Keratinocyte (primary cell): ENCODE measurements around the gene PDK1. TPM values are rescaled to one million over a fixed set of nuclear protein-coding genes. Genes with fewer than 3 reads are reported as not detected.

Source experiments
- DNase-seq: peaks from one replicate; pipeline ENCODE4 v3.0.0-alpha.2; 2011; ENCODE audit warnings: low read depth, missing footprints, low spot score
- FAIRE-seq: peaks from 2 replicates; lab custom pipeline; 2011; peaks lifted over from hg19 to GRCh38; lab: Jason Lieb, UNC
- H2AFZ ChIP-seq: 2 replicates; pipeline ENCODE4 v1.6.0; 2012; ENCODE audit warnings: low read length, control low read depth, inconsistent platforms; ENCODE audit not compliant: control insufficient read depth
- H3K27ac ChIP-seq: 2 replicates; pipeline ENCODE4 v1.5.1; 2011; ENCODE audit warnings: low read length; ENCODE audit not compliant: control insufficient read depth, insufficient read depth
- H3K27me3 ChIP-seq: 3 replicates; pipeline ENCODE4 v1.6.0; 2011; ENCODE audit warnings: low read length; ENCODE audit not compliant: control insufficient read depth, insufficient read depth; ENCODE audit errors: extremely low read depth
- H3K36me3 ChIP-seq, 2 experiments: 2 replicates in 1 of 2; 3 replicates in 1 of 2; pipeline ENCODE4 v1.5.1; 2011; ENCODE audit warnings: low read length in 2 of 2, mild to moderate bottlenecking in 1 of 2; ENCODE audit not compliant: control insufficient read depth in 2 of 2, insufficient read depth in 2 of 2; ENCODE audit errors: extremely low read depth in 1 of 2
- H3K4me1 ChIP-seq: 3 replicates; pipeline ENCODE4 v1.5.1; 2011; ENCODE audit warnings: low read length; ENCODE audit not compliant: control insufficient read depth, insufficient read depth; ENCODE audit errors: extremely low read depth
- H3K4me2 ChIP-seq: 3 replicates; pipeline ENCODE4 v1.6.0; 2011; ENCODE audit warnings: low read depth, low read length; ENCODE audit not compliant: control insufficient read depth, insufficient read depth; ENCODE audit errors: extremely low read depth
- H3K4me3 ChIP-seq, 3 experiments: fragments of 200-600 bp in 1 of 3; sonication (generic) in 1 of 3; 2 replicates in 2 of 3; 3 replicates in 1 of 3; pipeline ENCODE4 v1.5.1; 2011 to 2016; ENCODE audit warnings: low read length in 3 of 3, mild to moderate bottlenecking in 3 of 3, control low read depth in 2 of 3, inconsistent platforms in 1 of 3, low read depth in 1 of 3, mixed read lengths in 1 of 3, mixed run types in 1 of 3, moderate library complexity in 1 of 3; ENCODE audit not compliant: control insufficient read depth in 2 of 3, insufficient read depth in 2 of 3; ENCODE audit errors: extremely low read depth in 1 of 3
- H3K79me2 ChIP-seq: 2 replicates; pipeline ENCODE4 v1.6.0; 2012; ENCODE audit warnings: low read length; ENCODE audit not compliant: control insufficient read depth, insufficient read depth
- H3K9ac ChIP-seq: 3 replicates; pipeline ENCODE4 v1.6.0; 2011; ENCODE audit warnings: low read length; ENCODE audit not compliant: control insufficient read depth, insufficient read depth; ENCODE audit errors: extremely low read depth
- H3K9me1 ChIP-seq: 3 replicates; pipeline ENCODE4 v1.6.0; 2011; ENCODE audit warnings: low read length; ENCODE audit not compliant: control insufficient read depth, insufficient read depth; ENCODE audit errors: extremely low read depth
- H3K9me3 ChIP-seq: 2 replicates; pipeline ENCODE4 v1.5.1; 2012; ENCODE audit warnings: low read depth, low read length; ENCODE audit not compliant: control insufficient read depth
- H4K20me1 ChIP-seq: 3 replicates; pipeline ENCODE4 v1.6.0; 2011; ENCODE audit warnings: low read length; ENCODE audit not compliant: control insufficient read depth, insufficient read depth; ENCODE audit errors: extremely low read depth
- CTCF ChIP-seq, 3 experiments: IDR thresholded peaks in 1 of 3; conservative IDR thresholded peaks in 1 of 3; optimal IDR thresholded peaks in 1 of 3; 2 replicates in 2 of 3; 3 replicates in 1 of 3; pipeline versions ENCODE3 to v1.5.1; 2011; ENCODE audit warnings: low read length in 3 of 3, mild to moderate bottlenecking in 3 of 3, moderate library complexity in 2 of 3, control low read depth in 1 of 3, inconsistent platforms in 1 of 3; ENCODE audit not compliant: insufficient read depth in 2 of 3; ENCODE audit errors: extremely low read depth in 1 of 3
- EZH2 ChIP-seq: IDR thresholded peaks from one replicate; pipeline ENCODE4 v1.6.1; 2012; ENCODE audit warnings: inconsistent platforms, mild to moderate bottlenecking, low read length, moderate library complexity
- dilution Hi-C: fragments of 300-500 bp; cut with MboI; formaldehyde crosslinking; loops from one replicate; pipeline ENCODE4 v1.7.0; 2020; ENCODE audit warnings: low sequenced_read_pairs; ENCODE audit not compliant: extremely low pct_ligation_motif_present
- polyA plus RNA-seq, 5 experiments: library from polyadenylated mRNA; depleted of rRNA in 3 of 5; stranded (reverse) in 3 of 5; stranded (forward) in 1 of 5; unstranded in 1 of 5; fragments of >200 nt; gene quantifications; 1 replicate in 1 of 5; 2 replicates in 3 of 5; 3 replicates in 1 of 5; pipeline versions ENCODE4 v1.2.1 to v1.2.3, GENCODE V29; 2011 to 2012; ENCODE audit warnings: missing spikeins in 2 of 5, low read depth in 1 of 5, low replicate concordance in 1 of 5

The PDK1 gene
- polyA plus RNA-seq, 1 donor (not counting 4 experiments of a cell fraction or from before 2014, with no cell fraction given): 29.2 TPM

DNA sequence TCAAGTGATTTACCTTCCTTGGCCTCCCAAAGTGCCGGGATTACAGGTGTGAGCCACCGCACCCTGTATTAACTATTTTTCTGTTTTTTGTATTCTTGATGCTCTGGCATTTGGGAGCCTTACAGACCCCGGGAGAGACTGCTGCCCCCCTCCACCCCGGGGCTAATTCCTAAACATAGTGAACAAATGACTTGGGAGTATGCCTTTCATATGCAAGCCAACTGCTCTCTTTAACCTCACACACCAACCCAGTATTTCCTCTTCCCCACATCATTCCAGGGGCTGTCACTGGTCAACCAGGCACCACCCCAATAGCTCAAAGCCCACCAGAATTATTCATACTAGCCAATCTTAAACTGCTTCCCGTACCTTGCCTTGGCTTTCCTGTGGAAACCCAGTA is 79.7 kb downstream of the PDK1 start:
- Histone ChIP-seq H3K4me3 (no peak overlapping the region), H3K27ac (no peak overlapping the region), H3K4me2 (no peak overlapping the region), H3K79me2 (no peaks in the 10 kb centered on the region), H3K36me3 (no peaks in the 10 kb centered on the region), H4K20me1 (no peaks in the 10 kb centered on the region), H2AFZ (no peak overlapping the region), H3K9me3 (no peaks in the 10 kb centered on the region), H3K9me1 (no peaks in the 10 kb centered on the region), H3K27me3 (no peaks in the 10 kb centered on the region), H3K4me1 (peaks cover 4% of the 10 kb centered on the region), H3K9ac (no peak overlapping the region)
- TF ChIP-seq CTCF (optimal IDR thresholded peaks at IDR 0.05 in 1 of 3, IDR thresholded peaks at IDR 0.05 in 1 of 3, conservative IDR thresholded peaks at IDR 0.05 in 1 of 3; ENCODE audit: extremely low read depth in 1 of 3, insufficient read depth in 2 of 3, low read length in 3 of 3): no peak
- TF ChIP-seq EZH2: no peak
- dilution Hi-C loops: no loop called here
- DNase-seq: no peak
- FAIRE-seq: no peak

GRCh38 chr2:172639256-172639655 is 83.4 kb downstream of the PDK1 start:
- Histone ChIP-seq H3K9me1 (no peaks in the 10 kb centered on the region), H3K4me3 (no peak overlapping the region), H3K9me3 (no peaks in the 10 kb centered on the region), H3K36me3 (no peaks in the 10 kb centered on the region), H3K9ac (no peak overlapping the region), H3K79me2 (no peaks in the 10 kb centered on the region), H4K20me1 (no peaks in the 10 kb centered on the region), H3K4me1 (peaks cover 10% of the 10 kb centered on the region), H3K4me2 (no peak overlapping the region), H2AFZ (no peak overlapping the region), H3K27ac (no peak overlapping the region), H3K27me3 (no peaks in the 10 kb centered on the region)
- FAIRE-seq (no peak), DNase-seq (no peak)
- dilution Hi-C loops: no loop called here
- TF ChIP-seq CTCF (optimal IDR thresholded peaks at IDR 0.05 in 1 of 3, IDR thresholded peaks at IDR 0.05 in 1 of 3, conservative IDR thresholded peaks at IDR 0.05 in 1 of 3; ENCODE audit: extremely low read depth in 1 of 3, insufficient read depth in 2 of 3, low read length in 3 of 3) (no peak), EZH2 (no peak)
